Measurements from ENCODE around the gene POLD1. TPM values are rescaled to one million over a fixed set of nuclear protein-coding genes. Genes with fewer than 3 reads are reported as not detected.

POLD1 gene
- polyA plus RNA-seq, 1 of the 3 experiments (the other 2 are of a cell fraction) = 33.6 TPM

GRCh38 chr19:50414864-50415660, 30.9 kb downstream of the POLD1 start:
- H3K9me2 ChIP-seq = no peaks in the 10 kb centered on the region
- H3K27ac ChIP-seq (ENCODE audit: low read depth in 2 of 2, low read length in 1 of 2) = no peak overlapping the region; a peak in 1 of 4 replicates
- no peaks in the 10 kb centered on the region for H3K79me2 ChIP-seq (ENCODE audit: insufficient read depth)
- TF ChIP-seq ZBTB33 (IDR thresholded peaks at IDR 0.05; ENCODE audit: borderline replicate concordance, low read depth) = no peak
- peak; percentile 58 for TF ChIP-seq RAD21 (IDR thresholded peaks at IDR 0.05; ENCODE audit: low read length)
- TF ChIP-seq MXI1 (IDR thresholded peaks at IDR 0.05; ENCODE audit: low read depth, low read length) = no peak
- no peak for TF ChIP-seq RFX5 (IDR thresholded peaks at IDR 0.05; ENCODE audit: low read length)
- TF ChIP-seq GABPA (IDR thresholded peaks at IDR 0.05; ENCODE audit: low read depth) = no peak
- TF ChIP-seq EP300 (IDR thresholded peaks at IDR 0.05; ENCODE audit: borderline replicate concordance in 1 of 2, low read depth in 1 of 2, low read length in 1 of 2) = no peak
- TF ChIP-seq TCF12 (IDR thresholded peaks at IDR 0.05) = no peak
- TF ChIP-seq SMC3 (IDR thresholded peaks at IDR 0.05; ENCODE audit: low read depth, low read length) = peak; percentile 60
- TF ChIP-seq FOSL2 (IDR thresholded peaks at IDR 0.05; ENCODE audit: borderline replicate concordance, low read depth) = no peak
- TF ChIP-seq CTCF (IDR thresholded peaks at IDR 0.05) = peak; percentile 77
- TF ChIP-seq FOXM1 (IDR thresholded peaks at IDR 0.05; ENCODE audit: low read depth) = no peak
- TF ChIP-seq TEAD4 (IDR thresholded peaks at IDR 0.05; ENCODE audit: borderline replicate concordance, insufficient read depth) = no peak
- TF ChIP-seq SIN3A (IDR thresholded peaks at IDR 0.05; ENCODE audit: borderline replicate concordance, low read depth, low read length) = no peak
- peak; percentile 42; the same call in 1 of the 2 replicates for TF ChIP-seq MAX (IDR thresholded peaks at IDR 0.05; ENCODE audit: low read depth)
- no peak overlapping the region for H3K9ac ChIP-seq
- DNase-seq = peak; percentile 92
- H3K36me3 ChIP-seq (replicated peaks in 1 of 2; ENCODE audit: control insufficient read depth in 1 of 2, insufficient read depth in 2 of 2, low read length in 1 of 2) = no peaks in the 10 kb centered on the region
- H3K4me1 ChIP-seq (ENCODE audit: control insufficient read depth in 1 of 2, insufficient read depth in 2 of 2, low read depth in 1 of 2, low read length in 1 of 2) = no peaks in the 10 kb centered on the region; a peak in 1 of 4 replicates
- H2AFZ ChIP-seq (ENCODE audit: low read depth) = no peak overlapping the region
- 75% methylated on average over 26 of the region's 37 CpGs for WGBS (ENCODE audit: low lambda C conversion rate)
- ChIA-PET POLR2A (interaction anchor here (0.8 kb wide), 1 partner anchor 46 kb away, joined by 4 read pairs; no protein-coding TSS in a partner anchor), CTCF (interaction anchor here (0.7 to 1.8 kb wide), 18 partner anchors 9 to 141 kb away, joined by 3 to 23 read pairs (median 4); partner anchors contain the start of genes NAPSA and POLD1)
- H4K20me1 ChIP-seq (ENCODE audit: insufficient read depth) = no peaks in the 10 kb centered on the region
- H3K9me3 ChIP-seq = no peaks in the 10 kb centered on the region
- peaks cover 3% of the 10 kb centered on the region for H3F3A ChIP-seq (replicated peaks; ENCODE audit: insufficient read depth)
- no peak overlapping the region; a peak in 1 of 4 replicates for H3K4me3 ChIP-seq (ENCODE audit: low read depth in 2 of 2, low read length in 1 of 2)
- H3K27me3 ChIP-seq (ENCODE audit: insufficient read depth) = no peaks in the 10 kb centered on the region
- H3K4me2 ChIP-seq = no peak overlapping the region

Data from SK-N-SH (cell line).